ENCODE results near the gene GAS2L2. TPM values are rescaled to one million over a fixed set of nuclear protein-coding genes. Genes with fewer than 3 reads are reported as not detected.

GAS2L2 gene
- polyA plus RNA-seq, 1 donor from 2014 or later, result 0.38 TPM

DNA sequence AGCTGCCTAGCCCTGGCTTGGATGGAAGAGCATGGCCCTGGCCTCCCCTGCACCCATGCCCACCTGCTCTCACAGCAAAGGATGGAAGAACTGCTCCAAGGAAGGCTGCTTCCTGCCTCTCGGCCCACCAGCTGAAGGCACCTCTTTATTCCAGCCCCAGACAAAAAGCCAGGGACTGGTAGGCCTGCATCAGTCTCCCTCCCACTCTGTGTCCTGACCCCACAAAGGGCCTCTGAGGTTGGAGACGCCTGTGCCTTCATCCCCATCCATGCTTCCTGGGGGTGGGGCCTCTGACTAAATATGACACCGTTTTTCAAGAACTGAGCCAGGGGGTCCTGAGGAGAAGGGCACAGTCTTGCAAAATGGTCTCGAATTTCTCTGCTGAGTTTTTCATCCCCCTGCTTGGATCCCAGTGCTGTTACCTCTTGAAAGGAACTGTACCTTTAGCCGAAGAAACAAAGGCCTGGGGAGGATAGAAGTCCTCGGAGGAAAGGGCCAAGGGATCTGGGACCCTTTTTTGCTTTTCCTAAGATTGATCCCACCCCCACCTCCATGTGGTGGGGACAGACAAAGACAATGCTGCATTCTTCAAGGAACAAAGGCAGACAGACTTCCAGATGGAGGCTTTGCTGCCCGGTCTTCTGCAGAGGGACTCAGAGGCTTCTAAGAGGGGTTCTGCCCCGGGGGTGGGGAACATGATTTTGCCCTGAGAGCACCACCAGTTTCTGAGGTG lies 12.9 kb upstream of the GAS2L2 start (continued):
- no peak for TF ChIP-seq EP300 (conservative IDR thresholded peaks at IDR 0.05; ENCODE audit: poor library complexity, severe bottlenecking)

DNA sequence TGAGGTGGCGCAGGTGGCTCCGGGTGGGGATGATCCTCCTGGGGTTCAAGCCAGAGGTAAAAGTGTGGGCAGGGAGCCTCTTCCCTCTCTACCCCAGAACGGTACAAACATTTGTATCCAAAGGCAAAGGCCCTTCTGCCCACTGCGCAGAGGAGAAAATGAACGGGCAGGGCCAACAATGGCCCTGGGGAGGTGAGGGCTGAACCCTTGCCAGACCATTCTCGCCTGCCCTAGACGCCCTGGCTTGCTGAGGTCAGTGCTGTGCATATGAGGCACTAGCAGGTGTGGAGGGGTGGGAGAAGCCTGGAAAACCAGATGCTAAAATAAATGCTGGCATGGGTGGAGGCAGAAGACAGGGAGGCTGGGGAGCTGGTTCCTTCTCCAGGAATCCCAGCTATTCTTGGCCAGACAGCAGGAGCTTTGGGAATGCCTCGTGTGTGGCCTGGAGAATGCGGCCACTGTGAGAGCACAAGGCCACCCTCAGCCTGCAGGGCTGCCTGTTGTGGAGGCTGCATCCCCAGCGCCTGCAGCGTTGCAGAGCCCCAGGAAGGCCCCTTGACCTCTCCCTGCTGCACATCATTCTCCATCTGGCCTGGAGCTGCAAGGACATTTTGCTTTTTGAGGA lies 12.2 kb upstream of the GAS2L2 start:
- Histone ChIP-seq H3K4me2 (ENCODE audit: low read length) (no peak overlapping the region), H3F3A (ENCODE audit: insufficient read depth, low read length, poor library complexity, severe bottlenecking) (no peaks in the 10 kb centered on the region), H3K9ac (ENCODE audit: low read length) (peak overlapping the region; percentile 88), H4K20me1 (ENCODE audit: insufficient read depth) (no peaks in the 10 kb centered on the region), H3K9me2 (ENCODE audit: insufficient read depth, low read length) (no peaks in the 10 kb centered on the region), H3K4me3 (ENCODE audit: low read length) (peak overlapping the region; percentile 90), H3K27ac (ENCODE audit: low read length) (peak overlapping the region; percentile 89), H3K9me3 (ENCODE audit: low read length) (no peaks in the 10 kb centered on the region), H2AFZ (ENCODE audit: low read depth, low read length) (no peak overlapping the region), H3K27me3 (ENCODE audit: insufficient read depth, low read depth, low read length) (no peaks in the 10 kb centered on the region), H3K79me2 (replicated peaks; ENCODE audit: insufficient read depth, low read length) (no peaks in the 10 kb centered on the region), H3K36me3 (ENCODE audit: insufficient read depth, low read length) (no peaks in the 10 kb centered on the region)
- TF ChIP-seq POLR2AphosphoS5 (IDR thresholded peaks at IDR 0.05), result no peak
- no peak for TF ChIP-seq TAF1 (IDR thresholded peaks at IDR 0.05; ENCODE audit: low read depth)

DNA sequence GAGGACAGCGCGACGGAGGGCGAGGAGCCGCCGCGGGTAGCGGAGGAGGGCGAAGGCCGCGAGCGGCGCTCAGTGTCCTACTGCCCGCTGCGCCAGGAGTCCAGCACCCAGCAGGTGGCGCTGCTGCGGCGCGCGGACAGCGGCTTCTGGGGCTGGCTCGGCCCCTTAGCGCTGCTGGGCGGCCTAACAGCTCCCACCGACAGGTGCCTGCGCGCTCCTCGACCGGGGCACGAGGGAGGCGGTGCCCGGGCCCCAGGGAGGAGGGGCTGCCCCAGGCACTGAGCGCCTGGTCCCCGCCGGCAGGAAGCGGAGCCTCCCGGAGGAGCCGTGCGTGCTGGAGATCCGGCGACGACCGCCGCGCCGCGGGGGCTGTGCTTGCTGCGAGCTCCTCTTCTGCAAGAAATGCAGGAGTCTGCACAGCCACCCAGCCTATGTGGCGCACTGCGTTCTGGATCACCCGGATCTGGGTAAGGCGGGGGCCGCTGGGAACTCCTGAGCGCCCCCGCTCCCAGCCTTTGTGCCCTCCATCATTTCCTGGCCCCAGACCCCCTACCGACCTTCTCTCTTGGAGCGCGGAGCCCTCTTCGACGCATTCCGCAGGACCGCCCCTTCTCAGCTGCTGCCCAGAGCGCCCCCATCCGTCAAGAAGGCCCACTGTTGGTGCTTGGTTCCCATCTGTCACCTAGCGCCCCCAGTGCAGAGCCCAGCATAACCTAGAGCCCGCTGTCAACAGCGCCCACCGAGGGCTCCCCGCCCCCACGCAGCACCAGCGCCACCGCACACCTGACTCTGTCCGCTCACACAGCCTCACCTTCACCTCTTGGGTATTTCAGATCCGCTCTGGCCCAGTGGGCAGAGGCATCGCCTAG lies 11.3 kb upstream of the GAS2L2 start:
- no peaks in the 10 kb centered on the region for H3K27me3 ChIP-seq (ENCODE audit: insufficient read depth, low read depth, low read length)
- peak overlapping the region; percentile 35 for H3K4me2 ChIP-seq (ENCODE audit: low read length)
- H4K20me1 ChIP-seq (ENCODE audit: insufficient read depth), result no peaks in the 10 kb centered on the region
- H3K79me2 ChIP-seq (replicated peaks; ENCODE audit: insufficient read depth, low read length), result no peaks in the 10 kb centered on the region
- H3K4me3 ChIP-seq (ENCODE audit: low read length), result peak overlapping the region; percentile 90
- H2AFZ ChIP-seq (ENCODE audit: low read depth, low read length), result peak overlapping the region; percentile 76
- H3F3A ChIP-seq (ENCODE audit: insufficient read depth, low read length, poor library complexity, severe bottlenecking), result no peaks in the 10 kb centered on the region
- no peaks in the 10 kb centered on the region for H3K36me3 ChIP-seq (ENCODE audit: insufficient read depth, low read length)
- peak overlapping the region; percentile 88 for H3K9ac ChIP-seq (ENCODE audit: low read length)
- H3K27ac ChIP-seq (ENCODE audit: low read length), result peak overlapping the region; percentile 89
- no peaks in the 10 kb centered on the region for H3K9me3 ChIP-seq (ENCODE audit: low read length)
- H3K9me2 ChIP-seq (ENCODE audit: insufficient read depth, low read length), result no peaks in the 10 kb centered on the region
- peak; percentile 60 for TF ChIP-seq MXI1 (conservative IDR thresholded peaks at IDR 0.05; ENCODE audit: poor library complexity, severe bottlenecking)
- TF ChIP-seq, protein P1, sequence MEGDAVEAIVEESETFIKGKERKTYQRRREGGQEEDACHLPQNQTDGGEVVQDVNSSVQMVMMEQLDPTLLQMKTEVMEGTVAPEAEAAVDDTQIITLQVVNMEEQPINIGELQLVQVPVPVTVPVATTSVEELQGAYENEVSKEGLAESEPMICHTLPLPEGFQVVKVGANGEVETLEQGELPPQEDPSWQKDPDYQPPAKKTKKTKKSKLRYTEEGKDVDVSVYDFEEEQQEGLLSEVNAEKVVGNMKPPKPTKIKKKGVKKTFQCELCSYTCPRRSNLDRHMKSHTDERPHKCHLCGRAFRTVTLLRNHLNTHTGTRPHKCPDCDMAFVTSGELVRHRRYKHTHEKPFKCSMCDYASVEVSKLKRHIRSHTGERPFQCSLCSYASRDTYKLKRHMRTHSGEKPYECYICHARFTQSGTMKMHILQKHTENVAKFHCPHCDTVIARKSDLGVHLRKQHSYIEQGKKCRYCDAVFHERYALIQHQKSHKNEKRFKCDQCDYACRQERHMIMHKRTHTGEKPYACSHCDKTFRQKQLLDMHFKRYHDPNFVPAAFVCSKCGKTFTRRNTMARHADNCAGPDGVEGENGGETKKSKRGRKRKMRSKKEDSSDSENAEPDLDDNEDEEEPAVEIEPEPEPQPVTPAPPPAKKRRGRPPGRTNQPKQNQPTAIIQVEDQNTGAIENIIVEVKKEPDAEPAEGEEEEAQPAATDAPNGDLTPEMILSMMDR (IDR thresholded peaks at IDR 0.05; ENCODE audit: poor library complexity, severe bottlenecking), result peak; percentile 91
- TF ChIP-seq EP300 (conservative IDR thresholded peaks at IDR 0.05; ENCODE audit: poor library complexity, severe bottlenecking), result peak; percentile 12
- peak; percentile 83 for TF ChIP-seq RAD21 (conservative IDR thresholded peaks at IDR 0.05)
- no peak for TF ChIP-seq EZH2 (IDR thresholded peaks at IDR 0.05; ENCODE audit: borderline replicate concordance, insufficient read depth, low read length, poor library complexity, severe bottlenecking)
- peak; percentile 74 for TF ChIP-seq POLR2AphosphoS5 (IDR thresholded peaks at IDR 0.05)
- peak; percentile 56 for TF ChIP-seq TAF1 (IDR thresholded peaks at IDR 0.05; ENCODE audit: low read depth)
- TF ChIP-seq SMC3 (conservative IDR thresholded peaks at IDR 0.05; ENCODE audit: poor library complexity), result peak; percentile 88
- TF ChIP-seq, protein P2, sequence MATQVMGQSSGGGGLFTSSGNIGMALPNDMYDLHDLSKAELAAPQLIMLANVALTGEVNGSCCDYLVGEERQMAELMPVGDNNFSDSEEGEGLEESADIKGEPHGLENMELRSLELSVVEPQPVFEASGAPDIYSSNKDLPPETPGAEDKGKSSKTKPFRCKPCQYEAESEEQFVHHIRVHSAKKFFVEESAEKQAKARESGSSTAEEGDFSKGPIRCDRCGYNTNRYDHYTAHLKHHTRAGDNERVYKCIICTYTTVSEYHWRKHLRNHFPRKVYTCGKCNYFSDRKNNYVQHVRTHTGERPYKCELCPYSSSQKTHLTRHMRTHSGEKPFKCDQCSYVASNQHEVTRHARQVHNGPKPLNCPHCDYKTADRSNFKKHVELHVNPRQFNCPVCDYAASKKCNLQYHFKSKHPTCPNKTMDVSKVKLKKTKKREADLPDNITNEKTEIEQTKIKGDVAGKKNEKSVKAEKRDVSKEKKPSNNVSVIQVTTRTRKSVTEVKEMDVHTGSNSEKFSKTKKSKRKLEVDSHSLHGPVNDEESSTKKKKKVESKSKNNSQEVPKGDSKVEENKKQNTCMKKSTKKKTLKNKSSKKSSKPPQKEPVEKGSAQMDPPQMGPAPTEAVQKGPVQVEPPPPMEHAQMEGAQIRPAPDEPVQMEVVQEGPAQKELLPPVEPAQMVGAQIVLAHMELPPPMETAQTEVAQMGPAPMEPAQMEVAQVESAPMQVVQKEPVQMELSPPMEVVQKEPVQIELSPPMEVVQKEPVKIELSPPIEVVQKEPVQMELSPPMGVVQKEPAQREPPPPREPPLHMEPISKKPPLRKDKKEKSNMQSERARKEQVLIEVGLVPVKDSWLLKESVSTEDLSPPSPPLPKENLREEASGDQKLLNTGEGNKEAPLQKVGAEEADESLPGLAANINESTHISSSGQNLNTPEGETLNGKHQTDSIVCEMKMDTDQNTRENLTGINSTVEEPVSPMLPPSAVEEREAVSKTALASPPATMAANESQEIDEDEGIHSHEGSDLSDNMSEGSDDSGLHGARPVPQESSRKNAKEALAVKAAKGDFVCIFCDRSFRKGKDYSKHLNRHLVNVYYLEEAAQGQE (IDR thresholded peaks at IDR 0.05; ENCODE audit: borderline replicate concordance), result peak; percentile 50

Data from neural cell (in vitro differentiated cells).